ENCODE data around the gene GBE1.

DNA sequence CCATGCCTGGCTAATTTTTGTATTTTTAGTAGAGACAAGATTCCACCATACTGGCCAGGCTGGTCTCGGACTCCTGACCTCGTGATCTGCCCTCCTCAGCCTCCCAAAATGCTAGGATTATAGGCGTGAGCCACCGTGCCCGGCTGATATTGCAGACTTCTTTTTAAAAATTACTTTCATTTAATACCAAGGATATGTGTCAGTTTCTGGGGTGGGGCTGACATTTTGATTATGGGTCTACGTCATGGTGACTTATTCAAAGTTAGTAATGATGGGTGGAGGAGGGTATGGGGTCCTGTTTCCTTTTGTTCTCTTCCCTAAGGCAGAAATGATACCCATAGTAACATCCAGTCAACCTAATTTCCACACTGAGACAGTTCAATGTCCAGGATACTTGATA is 34.7 kb downstream of the GBE1 start:
- TF ChIP-seq, protein P1, sequence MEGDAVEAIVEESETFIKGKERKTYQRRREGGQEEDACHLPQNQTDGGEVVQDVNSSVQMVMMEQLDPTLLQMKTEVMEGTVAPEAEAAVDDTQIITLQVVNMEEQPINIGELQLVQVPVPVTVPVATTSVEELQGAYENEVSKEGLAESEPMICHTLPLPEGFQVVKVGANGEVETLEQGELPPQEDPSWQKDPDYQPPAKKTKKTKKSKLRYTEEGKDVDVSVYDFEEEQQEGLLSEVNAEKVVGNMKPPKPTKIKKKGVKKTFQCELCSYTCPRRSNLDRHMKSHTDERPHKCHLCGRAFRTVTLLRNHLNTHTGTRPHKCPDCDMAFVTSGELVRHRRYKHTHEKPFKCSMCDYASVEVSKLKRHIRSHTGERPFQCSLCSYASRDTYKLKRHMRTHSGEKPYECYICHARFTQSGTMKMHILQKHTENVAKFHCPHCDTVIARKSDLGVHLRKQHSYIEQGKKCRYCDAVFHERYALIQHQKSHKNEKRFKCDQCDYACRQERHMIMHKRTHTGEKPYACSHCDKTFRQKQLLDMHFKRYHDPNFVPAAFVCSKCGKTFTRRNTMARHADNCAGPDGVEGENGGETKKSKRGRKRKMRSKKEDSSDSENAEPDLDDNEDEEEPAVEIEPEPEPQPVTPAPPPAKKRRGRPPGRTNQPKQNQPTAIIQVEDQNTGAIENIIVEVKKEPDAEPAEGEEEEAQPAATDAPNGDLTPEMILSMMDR (optimal IDR thresholded peaks at IDR 0.05 in 1 of 3, IDR thresholded peaks at IDR 0.05 in 1 of 3, conservative IDR thresholded peaks at IDR 0.05 in 1 of 3; ENCODE audit: extremely low read depth in 1 of 3, insufficient read depth in 2 of 3, low read length in 3 of 3) = no peak
- no peak for TF ChIP-seq EZH2 (IDR thresholded peaks at IDR 0.05; ENCODE audit: low read length)

All from keratinocyte (primary cell).